AG09319 (cell line): ENCODE measurements around the gene ARRB1.

ENCODE experiments used
- DNase-seq: peaks from one replicate; pipeline ENCODE4 v3.0.0-alpha.2; 2010; ENCODE audit warnings: low read depth; ENCODE audit errors: extremely low read depth
- TF ChIP-seq, protein P1 (sequence below): IDR thresholded peaks from 2 replicates; pipeline ENCODE4 v1.5.1; 2011; ENCODE audit warnings: low read depth, mild to moderate bottlenecking, inconsistent platforms, low read length, moderate library complexity

Gene ARRB1

GRCh38 chr11:75289919-75290318 is 61.5 kb downstream of the ARRB1 start:
- TF ChIP-seq, protein P1, sequence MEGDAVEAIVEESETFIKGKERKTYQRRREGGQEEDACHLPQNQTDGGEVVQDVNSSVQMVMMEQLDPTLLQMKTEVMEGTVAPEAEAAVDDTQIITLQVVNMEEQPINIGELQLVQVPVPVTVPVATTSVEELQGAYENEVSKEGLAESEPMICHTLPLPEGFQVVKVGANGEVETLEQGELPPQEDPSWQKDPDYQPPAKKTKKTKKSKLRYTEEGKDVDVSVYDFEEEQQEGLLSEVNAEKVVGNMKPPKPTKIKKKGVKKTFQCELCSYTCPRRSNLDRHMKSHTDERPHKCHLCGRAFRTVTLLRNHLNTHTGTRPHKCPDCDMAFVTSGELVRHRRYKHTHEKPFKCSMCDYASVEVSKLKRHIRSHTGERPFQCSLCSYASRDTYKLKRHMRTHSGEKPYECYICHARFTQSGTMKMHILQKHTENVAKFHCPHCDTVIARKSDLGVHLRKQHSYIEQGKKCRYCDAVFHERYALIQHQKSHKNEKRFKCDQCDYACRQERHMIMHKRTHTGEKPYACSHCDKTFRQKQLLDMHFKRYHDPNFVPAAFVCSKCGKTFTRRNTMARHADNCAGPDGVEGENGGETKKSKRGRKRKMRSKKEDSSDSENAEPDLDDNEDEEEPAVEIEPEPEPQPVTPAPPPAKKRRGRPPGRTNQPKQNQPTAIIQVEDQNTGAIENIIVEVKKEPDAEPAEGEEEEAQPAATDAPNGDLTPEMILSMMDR = no peak
- DNase-seq = no peak

GRCh38 chr11:75289511-75289760 is 62.0 kb downstream of the ARRB1 start:
- DNase-seq = no peak
- TF ChIP-seq, protein P1 = no peak

DNA sequence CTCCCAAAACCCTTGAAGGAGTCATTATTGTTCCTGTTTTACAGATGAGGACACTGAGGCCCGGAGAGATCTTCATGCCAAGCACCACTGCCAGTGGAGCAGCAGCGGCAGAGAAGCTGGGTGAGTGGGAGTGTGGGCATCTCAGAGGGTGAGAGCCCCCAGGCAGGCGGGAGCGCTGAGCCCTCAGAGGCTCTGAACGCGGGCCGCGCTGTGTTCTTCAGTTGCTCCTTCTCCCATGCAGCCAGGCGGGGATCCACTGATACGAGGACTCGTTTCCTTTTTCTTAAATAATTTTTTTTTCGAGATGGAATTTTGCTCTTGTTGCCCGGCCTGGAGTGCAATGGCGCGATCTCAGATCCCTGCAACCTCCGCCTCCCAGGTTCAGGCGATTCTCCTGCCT is 63.9 kb downstream of the ARRB1 start:
- no peak for DNase-seq
- TF ChIP-seq, protein P1 = no peak

GRCh38 chr11:75286826-75287465 is 64.5 kb downstream of the ARRB1 start:
- no peak for DNase-seq
- TF ChIP-seq, protein P1 = no peak

DNA sequence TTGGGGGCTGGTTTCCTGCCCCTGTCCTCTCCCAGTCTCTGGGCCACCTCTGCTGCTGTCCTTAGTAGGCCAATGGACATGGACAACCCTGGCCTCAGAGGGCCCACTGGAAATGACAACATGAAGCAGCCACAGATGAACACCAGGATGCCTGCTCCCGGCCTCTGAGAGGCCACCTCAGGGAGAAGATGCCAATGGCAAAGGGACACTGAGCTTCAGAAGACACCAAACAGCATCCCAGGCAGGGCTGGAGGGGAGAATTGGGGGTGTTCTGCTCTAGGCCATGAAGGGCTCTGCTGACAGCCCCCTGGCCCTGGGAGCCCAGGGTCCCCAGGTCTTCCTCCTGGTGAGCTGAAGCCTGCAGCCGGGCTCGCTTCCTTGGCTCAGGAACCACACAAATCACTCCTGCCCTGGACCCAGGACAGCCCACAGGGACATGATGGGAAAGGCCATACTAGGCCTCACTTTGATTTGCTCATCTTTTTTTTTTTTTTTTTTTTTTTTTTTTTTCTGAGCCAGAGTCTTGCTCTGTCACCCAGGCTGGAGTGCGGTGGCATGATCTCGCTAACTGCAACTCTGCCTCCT is 65.6 kb downstream of the ARRB1 start:
- no peak for DNase-seq
- TF ChIP-seq, protein P1 = no peak

- DNase-seq = no peak
- TF ChIP-seq, protein P1 = no peak
Measured at GRCh38 chr11:75283391-75283931, 68.0 kb downstream of the ARRB1 start.

- no peak for DNase-seq
- TF ChIP-seq, protein P1 = no peak
Measured at GRCh38 chr11:75281469-75282095, 69.9 kb downstream of the ARRB1 start.
